IPS-18a (cell line): ENCODE data around the gene C17orf114.

Experiments
- H3K27ac ChIP-seq: one replicate; pipeline ENCODE4 v1.5.1; 2013; ENCODE audit warnings: low read length
- H3K27me3 ChIP-seq: one replicate; pipeline ENCODE4 v1.6.1; 2013; ENCODE audit warnings: mild to moderate bottlenecking, low read length; ENCODE audit not compliant: control insufficient read depth, insufficient read depth
- H3K36me3 ChIP-seq: one replicate; pipeline ENCODE4 v1.6.1; 2013; ENCODE audit warnings: low read depth, low read length; ENCODE audit not compliant: control insufficient read depth
- H3K4me1 ChIP-seq: one replicate; pipeline ENCODE4 v1.6.1; 2013; ENCODE audit warnings: low read depth, low read length; ENCODE audit not compliant: control insufficient read depth
- H3K4me3 ChIP-seq: one replicate; pipeline ENCODE4 v1.5.1; 2013; ENCODE audit warnings: low read length
- H3K9ac ChIP-seq: one replicate; pipeline ENCODE4 v1.6.1; 2013; ENCODE audit warnings: mild to moderate bottlenecking, low read length, moderate library complexity
- H3K9me3 ChIP-seq: one replicate; pipeline ENCODE4 v1.6.1; 2013; ENCODE audit warnings: low read depth, low read length; ENCODE audit not compliant: control insufficient read depth

C17orf114 gene

GRCh38 chr17:4802228-4802627, at the start of gene C17orf114:
Gene C17orf114 (minus strand): TSS chr17:4802328.
- Histone ChIP-seq H3K4me1 (no peaks in the 10 kb centered on the region), H3K27ac (no peak within 1 kb of the TSS), H3K27me3 (no peaks in the 10 kb centered on the region), H3K4me3 (no peak within 1 kb of the TSS), H3K36me3 (peaks cover 18% of the 10 kb centered on the region), H3K9me3 (no peaks in the 10 kb centered on the region), H3K9ac (no peak within 1 kb of the TSS)

GRCh38 chr17:4851084-4851483, 49.0 kb upstream of the C17orf114 start:
- Histone ChIP-seq H3K4me1 (peaks cover 21% of the 10 kb centered on the region), H3K27me3 (no peaks in the 10 kb centered on the region), H3K36me3 (no peaks in the 10 kb centered on the region), H3K27ac (no peak overlapping the region), H3K4me3 (no peak overlapping the region), H3K9ac (no peak overlapping the region), H3K9me3 (no peaks in the 10 kb centered on the region)

- H3K9ac ChIP-seq = no peak overlapping the region
- peaks cover 21% of the 10 kb centered on the region for H3K4me1 ChIP-seq
- no peak overlapping the region for H3K27ac ChIP-seq
- H3K4me3 ChIP-seq = no peak overlapping the region
- H3K36me3 ChIP-seq = no peaks in the 10 kb centered on the region
- H3K9me3 ChIP-seq = no peaks in the 10 kb centered on the region
- H3K27me3 ChIP-seq = no peaks in the 10 kb centered on the region
Measured at GRCh38 chr17:4850246-4850645, 48.1 kb upstream of the C17orf114 start.

- peaks cover 17% of the 10 kb centered on the region for H3K4me1 ChIP-seq
- H3K4me3 ChIP-seq = no peak overlapping the region
- no peaks in the 10 kb centered on the region for H3K27me3 ChIP-seq
- no peaks in the 10 kb centered on the region for H3K36me3 ChIP-seq
- H3K9me3 ChIP-seq = no peaks in the 10 kb centered on the region
- no peak overlapping the region for H3K9ac ChIP-seq
- H3K27ac ChIP-seq = no peak overlapping the region
Measured at GRCh38 chr17:4849011-4849536, 46.9 kb upstream of the C17orf114 start.

GRCh38 chr17:4846635-4847390, 44.7 kb upstream of the C17orf114 start:
- H3K27ac ChIP-seq = no peak overlapping the region

GRCh38 chr17:4845118-4845517, 43.0 kb upstream of the C17orf114 start:
- Histone ChIP-seq H3K36me3 (no peaks in the 10 kb centered on the region), H3K9ac (no peak overlapping the region), H3K4me1 (peaks cover 9% of the 10 kb centered on the region), H3K27me3 (no peaks in the 10 kb centered on the region), H3K9me3 (no peaks in the 10 kb centered on the region), H3K27ac (no peak overlapping the region), H3K4me3 (no peak overlapping the region)

More at GRCh38 chr17:4846635-4847390, 44.7 kb upstream of the C17orf114 start:
- no peaks in the 10 kb centered on the region for H3K27me3 ChIP-seq
- H3K36me3 ChIP-seq = no peaks in the 10 kb centered on the region
- peaks cover 9% of the 10 kb centered on the region for H3K4me1 ChIP-seq
- no peak overlapping the region for H3K9ac ChIP-seq
- no peaks in the 10 kb centered on the region for H3K9me3 ChIP-seq
- H3K4me3 ChIP-seq = no peak overlapping the region

GRCh38 chr17:4843321-4844000, 41.3 kb upstream of the C17orf114 start:
- Histone ChIP-seq H3K9ac (no peak overlapping the region), H3K36me3 (no peaks in the 10 kb centered on the region), H3K4me3 (no peak overlapping the region), H3K27ac (no peak overlapping the region), H3K9me3 (no peaks in the 10 kb centered on the region), H3K27me3 (no peaks in the 10 kb centered on the region), H3K4me1 (no peaks in the 10 kb centered on the region)

GRCh38 chr17:4842376-4842775, 40.2 kb upstream of the C17orf114 start:
- Histone ChIP-seq H3K36me3 (no peaks in the 10 kb centered on the region), H3K4me3 (no peak overlapping the region), H3K9ac (no peak overlapping the region), H3K27ac (no peak overlapping the region), H3K4me1 (no peaks in the 10 kb centered on the region), H3K9me3 (no peaks in the 10 kb centered on the region), H3K27me3 (no peaks in the 10 kb centered on the region)

GRCh38 chr17:4840893-4841242, 38.7 kb upstream of the C17orf114 start:
- Histone ChIP-seq H3K4me3 (no peak overlapping the region), H3K27ac (no peak overlapping the region), H3K4me1 (no peaks in the 10 kb centered on the region), H3K9ac (no peak overlapping the region), H3K9me3 (no peaks in the 10 kb centered on the region), H3K36me3 (no peaks in the 10 kb centered on the region), H3K27me3 (no peaks in the 10 kb centered on the region)

GRCh38 chr17:4839965-4840892, 38.1 kb upstream of the C17orf114 start:
- Histone ChIP-seq H3K4me3 (no peak overlapping the region), H3K27ac (no peak overlapping the region), H3K4me1 (no peaks in the 10 kb centered on the region), H3K9me3 (no peaks in the 10 kb centered on the region), H3K9ac (no peak overlapping the region), H3K27me3 (no peaks in the 10 kb centered on the region), H3K36me3 (no peaks in the 10 kb centered on the region)

GRCh38 chr17:4839221-4839620, 37.1 kb upstream of the C17orf114 start:
- Histone ChIP-seq H3K4me3 (no peak overlapping the region), H3K27ac (no peak overlapping the region), H3K27me3 (no peaks in the 10 kb centered on the region), H3K9ac (no peak overlapping the region), H3K9me3 (no peaks in the 10 kb centered on the region), H3K36me3 (no peaks in the 10 kb centered on the region), H3K4me1 (no peaks in the 10 kb centered on the region)
